ENCODE measurements around the gene GZF1.

GRCh38 chr20:23339986-23340385 is 22.0 kb upstream of the GZF1 start:
- TF ChIP-seq EZH2 (IDR thresholded peaks at IDR 0.05; ENCODE audit: insufficient read depth, poor library complexity, severe bottlenecking) (no peak), EZH2phosphoT487 (IDR thresholded peaks at IDR 0.05; ENCODE audit: insufficient read depth, low read depth) (no peak)

All from GM23248 (cell line).